GM13977 (cell line): Measurements from ENCODE around the gene C11orf71.

Experiments used
- DNase-seq: peaks from one replicate; pipeline ENCODE4 v3.0.0; 2012; ENCODE audit warnings: low spot score
- in situ Hi-C: fragments of 300-500 bp; cut with MboI; formaldehyde crosslinking; loops from one replicate; pipeline ENCODE4 v1.12.0; 2022; ENCODE audit warnings: low sequenced_read_pairs, low pct_unique_long_range_greater_than_20kb, mixed read lengths, inconsistent platforms; ENCODE audit not compliant: unreplicated experiment
- TF ChIP-seq, protein P1 (sequence below): IDR thresholded peaks from 2 replicates; pipeline ENCODE4 v1.5.1; 2012; ENCODE audit warnings: mild to moderate bottlenecking, control low read depth; ENCODE audit not compliant: insufficient read depth; ENCODE audit errors: extremely low read depth, missing control alignments

Gene C11orf71, protein sequence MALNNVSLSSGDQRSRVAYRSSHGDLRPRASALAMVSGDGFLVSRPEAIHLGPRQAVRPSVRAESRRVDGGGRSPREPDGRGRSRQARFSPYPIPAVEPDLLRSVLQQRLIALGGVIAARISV

DNA sequence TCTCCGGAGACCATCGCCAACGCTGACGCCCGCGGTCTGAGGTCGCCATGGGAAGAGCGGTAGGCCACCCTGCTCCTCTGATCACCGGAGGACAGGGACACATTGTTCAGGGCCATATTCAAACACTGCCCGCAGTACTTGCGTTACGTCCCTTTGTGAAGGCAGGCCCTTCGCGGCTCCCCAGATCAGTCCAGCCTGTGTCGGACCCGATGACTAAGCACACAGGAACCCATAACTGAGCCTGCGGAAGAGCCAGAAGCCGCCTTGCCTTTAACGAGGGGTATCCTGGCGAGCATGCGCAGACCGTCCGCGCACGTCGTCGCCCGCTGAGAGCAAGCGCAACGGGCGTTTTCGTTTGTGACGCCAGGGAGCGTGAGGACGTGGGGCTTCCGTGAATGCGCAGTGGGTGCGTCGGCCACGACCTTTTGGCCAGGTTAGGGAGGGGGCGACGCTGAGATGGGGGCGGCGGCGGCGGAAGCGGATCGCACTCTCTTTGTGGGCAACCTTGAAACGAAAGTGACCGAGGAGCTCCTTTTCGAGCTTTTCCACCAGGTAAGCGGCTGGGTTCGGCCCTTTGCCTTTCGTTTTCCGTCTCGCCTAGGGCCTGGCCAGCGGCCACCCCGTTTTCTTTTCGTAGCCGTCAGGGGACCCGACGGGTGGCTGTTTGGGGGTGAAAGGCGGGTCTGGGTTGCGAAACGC is at the start of gene C11orf71, which contains the start of gene RBM7:
TSS of gene C11orf71 (minus strand) at position 296 of the 699 bp plus-strand sequence. CDS start at position 116, 180 bp downstream.
TSS of gene RBM7 (plus strand) at position 451 of the 699 bp plus-strand sequence. CDS start at position 457, 6 bp downstream.
- DNase-seq, result peak; percentile 90
- TF ChIP-seq, protein P1, sequence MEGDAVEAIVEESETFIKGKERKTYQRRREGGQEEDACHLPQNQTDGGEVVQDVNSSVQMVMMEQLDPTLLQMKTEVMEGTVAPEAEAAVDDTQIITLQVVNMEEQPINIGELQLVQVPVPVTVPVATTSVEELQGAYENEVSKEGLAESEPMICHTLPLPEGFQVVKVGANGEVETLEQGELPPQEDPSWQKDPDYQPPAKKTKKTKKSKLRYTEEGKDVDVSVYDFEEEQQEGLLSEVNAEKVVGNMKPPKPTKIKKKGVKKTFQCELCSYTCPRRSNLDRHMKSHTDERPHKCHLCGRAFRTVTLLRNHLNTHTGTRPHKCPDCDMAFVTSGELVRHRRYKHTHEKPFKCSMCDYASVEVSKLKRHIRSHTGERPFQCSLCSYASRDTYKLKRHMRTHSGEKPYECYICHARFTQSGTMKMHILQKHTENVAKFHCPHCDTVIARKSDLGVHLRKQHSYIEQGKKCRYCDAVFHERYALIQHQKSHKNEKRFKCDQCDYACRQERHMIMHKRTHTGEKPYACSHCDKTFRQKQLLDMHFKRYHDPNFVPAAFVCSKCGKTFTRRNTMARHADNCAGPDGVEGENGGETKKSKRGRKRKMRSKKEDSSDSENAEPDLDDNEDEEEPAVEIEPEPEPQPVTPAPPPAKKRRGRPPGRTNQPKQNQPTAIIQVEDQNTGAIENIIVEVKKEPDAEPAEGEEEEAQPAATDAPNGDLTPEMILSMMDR, result no peak
- in situ Hi-C loops, result no loop called here

DNA sequence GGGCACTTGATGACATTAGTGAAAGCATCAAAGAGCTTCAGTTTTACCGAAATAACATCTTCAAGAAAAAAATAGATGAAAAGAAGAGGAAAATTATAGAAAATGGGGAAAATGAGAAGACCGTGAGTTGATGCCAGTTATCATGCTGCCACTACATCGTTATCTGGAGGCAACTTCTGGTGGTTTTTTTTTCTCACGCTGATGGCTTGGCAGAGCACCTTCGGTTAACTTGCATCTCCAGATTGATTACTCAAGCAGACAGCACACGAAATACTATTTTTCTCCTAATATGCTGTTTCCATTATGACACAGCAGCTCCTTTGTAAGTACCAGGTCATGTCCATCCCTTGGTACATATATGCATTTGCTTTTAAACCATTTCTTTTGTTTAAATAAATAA is 49.5 kb upstream of the C11orf71 start:
- in situ Hi-C loops, result no loop called here
- TF ChIP-seq, protein P1, result no peak
- no peak for DNase-seq

DNA sequence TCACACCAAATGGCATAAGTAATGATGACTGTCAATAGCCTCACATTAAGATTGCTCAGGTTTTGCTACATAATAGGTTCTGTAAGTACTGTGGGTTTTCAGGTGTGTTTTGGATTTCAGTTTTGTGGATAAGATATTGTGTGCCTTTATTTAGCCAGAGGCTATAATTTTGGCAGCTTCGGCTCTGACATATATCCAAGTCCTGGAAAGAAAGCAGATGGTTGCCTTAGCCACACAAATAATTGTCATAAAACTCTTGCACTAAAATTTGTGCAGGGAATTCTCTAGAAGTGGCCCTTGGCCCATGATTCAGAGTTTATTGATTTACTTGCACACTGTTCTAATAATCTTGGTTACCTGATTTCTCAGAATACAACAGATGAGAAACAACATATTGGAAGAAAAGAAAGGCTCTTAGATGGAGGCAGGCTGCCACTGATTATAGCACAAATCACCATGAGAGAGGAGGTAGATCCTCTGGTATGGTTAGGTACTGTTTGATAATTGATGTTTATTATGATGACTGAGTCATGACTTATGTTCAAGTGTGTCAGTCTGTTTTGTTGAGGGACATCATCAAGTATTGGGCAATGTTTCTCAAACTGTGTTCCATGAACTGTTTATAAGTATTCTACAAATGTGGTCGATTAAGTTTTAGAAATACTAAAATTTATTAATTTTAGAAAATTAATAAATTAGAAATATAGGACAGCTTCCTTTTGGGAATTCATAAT is 48.6 kb upstream of the C11orf71 start:
- no peak for DNase-seq
- in situ Hi-C loops, result no loop called here
- TF ChIP-seq, protein P1, result no peak

DNA sequence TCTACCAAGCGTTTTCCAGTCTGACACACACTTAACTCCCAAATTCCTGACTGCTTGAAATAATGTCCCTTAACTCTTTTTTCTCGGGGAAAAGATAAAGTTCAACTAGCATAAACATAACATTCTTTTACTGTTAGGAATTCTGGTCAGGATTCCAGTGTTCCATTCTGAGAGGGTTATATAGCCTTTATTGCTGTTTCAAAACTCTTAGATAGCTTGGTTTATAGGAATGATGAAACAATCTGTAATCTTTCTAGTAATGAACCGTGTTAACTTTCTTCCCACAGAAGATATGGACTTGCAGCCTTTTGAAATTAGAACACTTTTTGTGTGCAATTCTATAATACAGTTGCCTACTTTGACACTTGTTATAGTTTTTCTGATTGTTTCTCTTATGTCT is 47.6 kb upstream of the C11orf71 start:
- TF ChIP-seq, protein P1, result no peak
- in situ Hi-C loops, result no loop called here
- DNase-seq, result no peak

DNA sequence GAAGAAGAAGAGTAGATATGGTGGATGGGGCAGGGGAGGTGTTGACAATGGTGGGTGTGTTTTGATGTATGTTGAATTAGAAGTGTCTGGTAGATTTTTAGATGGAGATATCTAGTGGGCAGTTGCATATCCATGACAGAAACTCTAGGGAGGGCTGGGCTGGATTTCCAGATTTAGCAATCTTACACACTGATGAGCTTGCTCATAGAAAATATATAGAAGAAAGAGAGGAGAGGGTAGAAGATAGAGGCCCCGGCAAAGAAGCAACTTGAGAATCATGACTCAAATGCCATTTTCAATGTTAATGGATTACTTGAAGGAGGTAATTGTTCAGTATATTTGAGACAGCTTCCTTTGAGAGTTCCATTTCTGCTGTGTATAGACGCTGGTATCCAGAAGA is 47.1 kb upstream of the C11orf71 start:
- no peak for DNase-seq
- in situ Hi-C loops, result no loop called here
- TF ChIP-seq, protein P1, result no peak

DNA sequence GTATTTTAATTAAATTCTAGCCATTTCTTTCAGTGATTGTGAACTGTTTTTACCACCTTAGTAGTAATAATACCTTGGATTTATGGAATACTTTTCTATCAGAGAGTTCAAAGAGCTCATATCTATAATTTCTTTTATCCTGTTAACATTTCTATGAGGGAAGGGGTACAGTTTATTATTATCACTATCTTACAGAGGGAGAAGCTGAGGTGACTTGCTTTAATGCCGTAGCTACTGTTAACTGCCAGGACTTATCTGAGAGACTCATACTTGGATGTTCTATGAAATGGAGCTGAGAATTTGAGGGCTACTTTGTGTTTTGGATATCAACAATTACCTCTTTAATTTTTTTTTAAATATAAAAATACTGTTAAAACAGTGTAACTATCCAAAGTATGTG is 42.2 kb upstream of the C11orf71 start:
- no peak for DNase-seq
- in situ Hi-C loops, result no loop called here
- TF ChIP-seq, protein P1, result no peak
